HG02885 (cell line): ENCODE data around the gene ADAD1.
A peak's percentile ranks its signal among the peaks of the same experiment; 100 is the strongest.
"Not testable (repeated sequence)": the region's sequence is repeated elsewhere in the genome, so short reads cannot be mapped to it uniquely, and the experiment has no call there.

Source experiments
- ATAC-seq: cut with Tn5 transposase; IDR thresholded peaks from one replicate; pipeline ENCODE4 v1.9.1; 2021; ENCODE audit warnings: mild to moderate bottlenecking; ENCODE audit not compliant: unreplicated experiment, poor library complexity

Gene ADAD1

DNA sequence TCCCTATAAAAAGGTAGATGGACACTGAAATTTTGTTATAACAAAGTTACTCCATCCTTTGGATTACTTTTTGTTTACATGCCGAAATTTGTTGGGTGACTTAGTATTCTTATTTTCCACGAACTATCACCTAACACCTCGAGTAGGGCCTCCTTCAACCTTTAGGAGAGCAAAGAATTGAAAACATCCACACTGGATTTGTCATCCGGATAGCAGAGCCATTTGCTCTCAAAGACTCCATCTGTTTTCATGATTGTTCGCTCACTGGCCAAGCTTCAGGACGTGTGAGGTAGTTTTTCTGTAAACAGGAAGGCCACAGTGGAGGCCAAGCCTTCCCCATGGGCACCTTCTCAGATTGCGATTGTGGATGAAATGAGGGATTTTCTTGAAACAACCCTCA lies at the start of gene ADAD1:
ADAD1 (plus strand) TSS at position 301 of the 400 bp plus-strand sequence. CDS start 1,059 bp downstream, outside the sequence.
- no peak for ATAC-seq

DNA sequence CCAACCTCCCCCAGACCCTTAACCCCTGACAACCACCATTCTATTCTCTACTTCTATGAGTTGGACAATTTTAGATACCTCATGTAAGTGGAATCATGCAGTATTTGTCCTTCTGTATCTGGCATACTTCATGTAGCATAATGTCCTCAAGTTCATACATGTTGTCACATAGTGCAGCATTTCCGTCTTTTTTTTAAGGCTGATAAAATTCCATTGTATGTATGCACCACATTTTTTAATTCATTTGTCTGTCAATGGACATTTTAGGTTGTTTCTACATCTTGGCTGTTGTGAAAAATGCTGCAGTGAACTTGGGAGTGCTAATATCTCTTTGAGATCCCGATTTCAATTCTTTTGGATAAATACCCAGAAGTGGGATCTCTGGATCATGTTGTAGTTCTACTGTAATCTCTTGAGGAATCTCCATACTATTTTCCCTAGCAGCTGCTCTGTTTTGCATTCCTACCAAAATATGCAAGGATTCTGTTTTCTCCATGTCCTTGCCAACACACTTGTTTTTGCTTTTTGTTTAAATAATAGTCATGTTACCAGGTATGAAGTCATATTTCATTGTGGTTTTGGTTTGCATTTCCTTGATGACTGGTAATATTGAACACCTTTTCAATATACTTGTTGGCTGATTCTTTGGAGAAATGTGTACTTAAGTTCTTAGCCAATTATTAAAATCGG lies 48.8 kb upstream of the ADAD1 start:
- no peak for ATAC-seq

DNA sequence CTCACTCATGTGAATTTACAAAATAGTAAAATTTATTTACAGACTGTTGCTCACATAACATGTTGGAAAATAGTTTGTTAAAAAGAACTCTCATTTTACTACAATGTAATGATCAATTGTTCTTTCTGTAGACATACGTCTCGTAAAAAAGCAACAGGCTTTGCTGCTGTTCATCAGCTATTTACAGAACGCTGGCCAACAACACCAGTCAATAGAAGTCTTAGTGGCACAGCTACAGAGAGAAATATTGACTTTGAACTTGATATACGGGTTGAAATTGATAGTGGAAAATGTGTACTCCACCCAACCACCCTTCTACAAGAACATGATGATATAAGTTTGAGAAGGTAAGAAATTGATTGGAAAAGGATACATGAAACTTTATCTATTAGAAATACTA lies 47.6 kb upstream of the ADAD1 start:
- ATAC-seq: no peak

DNA sequence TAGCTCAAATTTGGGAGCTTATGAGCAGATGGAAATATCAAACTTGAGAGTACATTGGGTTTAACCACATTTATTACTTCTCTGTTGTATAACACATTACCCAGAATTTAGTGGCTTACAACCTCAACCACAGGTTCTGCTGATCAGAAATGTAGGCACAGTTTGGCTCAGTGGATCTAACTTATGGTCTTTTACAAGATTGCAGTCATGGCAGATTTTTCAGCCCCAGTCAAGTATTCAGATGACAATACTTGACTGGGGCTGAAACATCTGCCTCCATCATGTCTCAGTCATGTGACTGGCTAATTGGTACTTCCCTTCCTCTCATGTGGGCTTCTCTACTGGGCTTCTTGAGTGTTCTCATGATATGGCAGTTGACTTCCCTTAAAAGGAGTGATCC lies 44.0 kb upstream of the ADAD1 start:
- no peak for ATAC-seq

DNA sequence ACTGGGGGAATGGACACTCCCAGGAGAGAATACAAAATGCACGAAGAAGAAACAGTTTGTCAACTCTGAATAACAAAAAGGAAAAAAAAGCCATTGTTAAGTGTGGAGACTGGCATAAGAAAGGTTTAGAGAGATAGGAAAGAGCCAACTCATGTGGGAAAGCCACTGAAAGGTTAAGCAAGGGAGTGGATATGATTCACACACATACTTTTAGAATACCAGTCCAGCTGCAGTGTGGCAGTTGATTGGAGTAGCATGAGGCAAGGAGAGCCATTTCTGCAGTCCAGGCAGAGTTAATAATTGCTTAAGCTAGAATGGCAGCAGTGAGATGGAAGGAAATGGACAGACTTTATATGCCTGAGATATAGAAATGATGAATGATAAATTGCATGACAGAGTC lies 36.9 kb upstream of the ADAD1 start:
- ATAC-seq: no peak

DNA sequence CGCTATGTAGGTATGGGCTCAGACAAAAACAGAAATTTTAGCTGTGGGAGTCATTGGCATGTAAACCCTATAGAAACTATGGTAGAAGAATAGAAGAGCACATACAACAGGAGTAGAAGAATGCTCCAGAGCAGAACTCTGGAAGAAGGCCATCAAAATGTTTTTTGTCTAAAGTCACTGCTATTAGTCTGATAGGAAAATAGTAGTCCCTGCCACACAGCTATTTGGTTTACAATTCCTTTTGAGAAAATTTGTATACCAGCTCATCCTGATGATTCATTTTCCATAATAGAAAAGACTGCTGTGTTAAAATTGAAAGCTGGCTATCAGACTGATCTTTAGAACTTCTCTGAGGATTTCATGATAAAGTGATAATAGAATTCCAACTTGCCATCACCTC lies 32.8 kb upstream of the ADAD1 start:
- ATAC-seq: no peak

DNA sequence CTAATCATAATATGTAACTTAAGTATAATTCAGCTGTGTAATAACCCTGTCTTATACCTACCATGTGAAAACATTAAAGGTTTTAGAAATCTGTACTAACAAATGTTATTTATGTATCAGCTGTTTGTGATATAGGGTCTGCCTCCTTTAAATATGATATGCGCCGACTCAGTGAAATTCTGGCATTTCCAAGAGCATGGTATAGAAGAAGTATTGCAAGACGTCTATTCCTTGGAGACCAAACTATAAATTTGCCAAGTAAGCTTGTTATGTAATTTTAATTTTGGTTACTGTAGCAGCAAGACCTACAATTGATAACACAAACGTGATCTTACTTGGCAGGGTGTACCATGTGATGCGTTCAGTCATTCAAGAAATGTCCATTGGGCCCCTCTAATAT lies 32.3 kb upstream of the ADAD1 start:
- no peak for ATAC-seq

DNA sequence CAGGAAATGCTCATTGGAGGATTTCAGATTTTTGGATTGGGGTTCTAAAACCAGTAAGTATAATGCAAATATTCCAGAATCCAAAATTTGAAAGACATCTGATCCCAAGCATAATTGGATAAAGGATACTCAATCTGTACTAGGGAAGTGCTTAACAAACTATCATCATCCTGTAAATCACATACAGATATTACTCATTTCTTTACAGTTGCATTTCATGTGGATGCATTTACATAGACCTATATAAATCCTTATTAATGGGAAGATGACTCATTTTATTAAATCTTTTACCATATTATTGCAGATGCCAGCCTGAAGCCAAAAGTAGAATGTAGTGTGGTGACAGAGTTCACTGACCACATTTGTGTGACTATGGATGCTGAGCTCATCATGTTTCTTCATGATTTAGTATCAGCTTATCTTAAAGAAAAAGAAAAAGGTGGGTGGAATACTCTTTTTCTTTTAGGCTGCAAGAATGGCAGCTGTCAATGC lies 22.4 kb upstream of the ADAD1 start:
- ATAC-seq: no peak

DNA sequence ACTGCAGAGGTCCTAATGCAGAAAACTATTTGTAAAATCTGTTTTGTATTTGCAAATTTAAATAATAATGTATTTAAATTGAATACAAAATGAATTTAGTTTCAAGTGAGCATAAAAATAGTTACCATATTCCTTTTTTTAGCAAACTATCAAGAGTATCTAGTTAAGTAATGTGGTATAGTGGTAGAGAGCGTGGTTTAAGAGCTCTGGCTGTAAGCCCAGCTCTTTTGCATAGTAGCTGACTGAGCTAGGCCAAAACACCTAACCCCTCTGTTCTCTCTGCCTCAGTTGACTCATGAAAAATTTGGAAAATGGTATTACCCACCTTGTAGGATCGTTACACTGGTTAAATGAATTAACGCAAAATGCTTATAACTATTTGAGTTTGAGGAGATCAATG lies 18.1 kb upstream of the ADAD1 start:
- no peak for ATAC-seq

DNA sequence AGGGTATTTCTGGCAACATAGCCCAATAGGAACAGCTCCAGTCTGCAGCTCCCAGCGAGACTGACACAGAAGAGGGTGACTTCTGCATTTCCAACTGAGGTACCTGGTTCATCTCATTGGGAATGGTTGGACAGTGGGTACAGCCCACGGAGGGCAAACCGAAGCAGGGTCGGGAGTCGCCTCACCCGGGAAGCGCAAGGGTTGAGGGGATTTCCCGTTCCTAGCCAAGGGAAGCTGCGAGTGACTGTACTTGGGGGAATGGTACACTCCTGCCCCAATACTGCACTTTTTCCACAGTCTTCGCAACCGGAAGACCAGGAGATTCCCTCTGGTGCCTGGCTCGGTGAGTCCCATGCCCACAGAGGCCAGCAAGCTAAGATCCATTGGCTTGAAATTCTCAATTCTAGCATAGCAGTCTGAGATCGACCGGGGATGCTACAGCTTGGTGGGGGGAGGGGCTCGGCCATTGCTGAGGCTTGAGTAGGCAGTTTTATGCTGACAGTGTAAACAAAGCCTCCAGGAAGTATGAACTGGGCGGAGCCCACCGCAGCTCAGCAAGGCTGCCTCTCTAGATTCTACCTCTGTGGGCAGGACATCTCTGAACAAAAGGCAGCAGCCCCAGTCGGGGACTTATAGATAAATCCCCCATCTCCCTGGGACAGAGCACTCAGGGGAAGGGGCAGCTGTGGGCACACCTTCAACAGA lies 14.0 kb upstream of the ADAD1 start:
- ATAC-seq: no peak

DNA sequence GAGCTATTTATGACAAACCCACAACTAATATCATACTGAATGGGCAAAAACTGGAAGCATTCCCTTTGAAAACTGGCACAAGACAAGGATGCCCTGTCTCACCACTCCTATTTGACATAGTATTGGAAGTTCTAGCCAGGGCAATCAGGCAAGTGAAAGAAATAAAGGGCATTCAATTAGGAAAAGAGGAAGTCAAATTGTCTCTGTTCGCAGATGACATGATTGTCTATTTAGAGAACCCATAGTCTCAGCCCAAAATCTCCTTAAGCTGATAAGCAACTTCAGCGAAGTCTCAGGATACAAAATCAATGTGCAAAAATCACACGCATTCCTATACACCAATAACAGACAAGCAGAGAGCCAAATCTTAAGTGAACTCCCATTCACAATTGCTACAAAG lies 10.0 kb upstream of the ADAD1 start:
- not testable (repeated sequence) for ATAC-seq

DNA sequence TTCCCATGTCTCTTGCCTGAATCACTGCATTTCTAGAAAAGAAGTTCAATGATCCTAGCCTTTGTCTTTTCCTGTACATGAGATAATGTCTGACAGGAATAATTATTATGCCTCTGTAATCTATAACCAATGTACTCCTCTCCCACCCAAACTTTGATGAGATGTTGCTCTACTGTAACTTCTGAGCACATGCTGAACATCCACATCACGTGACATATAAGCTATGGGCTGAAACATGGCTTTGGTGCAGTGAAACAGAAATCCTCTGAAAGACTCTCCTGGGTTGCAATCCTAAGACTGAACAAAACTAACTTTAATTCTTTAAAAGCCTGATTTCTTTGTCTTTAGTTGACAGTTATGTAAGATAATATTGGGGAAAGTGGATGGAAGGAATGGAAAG lies 1.5 kb upstream of the ADAD1 start:
- ATAC-seq: no peak

DNA sequence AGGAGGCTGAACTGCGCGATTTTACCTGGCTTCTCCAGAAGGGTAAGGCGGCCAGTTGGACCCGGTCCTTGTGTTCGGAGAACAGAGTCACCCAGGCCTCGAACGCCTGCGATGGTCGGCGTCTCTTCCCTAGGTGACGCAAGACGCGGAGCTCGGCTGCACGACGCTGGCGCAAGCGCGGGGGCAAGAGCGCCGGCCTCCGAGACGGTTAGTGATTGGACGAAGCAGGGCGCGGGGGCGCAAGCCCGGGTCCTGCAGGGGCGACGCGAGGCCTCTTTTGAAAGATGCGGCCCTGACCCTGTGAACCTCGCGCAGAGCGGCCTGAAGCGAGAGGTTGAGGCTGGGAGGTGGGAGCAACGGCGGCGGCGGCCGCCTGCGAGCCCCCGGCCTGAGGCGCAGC lies 428 bp downstream of the ADAD1 start:
- no peak for ATAC-seq

DNA sequence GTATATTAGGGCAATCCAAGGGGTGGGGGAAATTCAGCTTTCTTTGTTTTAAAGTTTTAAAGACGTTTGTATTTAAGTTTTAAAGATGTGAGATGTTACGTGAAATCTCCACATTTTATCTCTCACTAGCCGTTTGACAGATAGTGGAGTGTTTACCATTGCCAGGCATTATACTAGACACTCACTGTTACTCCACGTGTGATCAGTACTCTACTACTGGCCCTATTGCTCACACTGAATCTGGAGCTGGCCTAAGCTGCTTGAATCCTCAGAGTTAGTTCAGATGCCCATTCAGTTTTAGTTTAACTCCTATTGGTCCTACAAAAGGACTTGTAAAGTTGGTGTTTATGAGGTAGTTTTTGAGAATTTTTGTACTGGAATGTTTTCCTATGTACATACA lies 4.5 kb downstream of the ADAD1 start:
- ATAC-seq: no peak

DNA sequence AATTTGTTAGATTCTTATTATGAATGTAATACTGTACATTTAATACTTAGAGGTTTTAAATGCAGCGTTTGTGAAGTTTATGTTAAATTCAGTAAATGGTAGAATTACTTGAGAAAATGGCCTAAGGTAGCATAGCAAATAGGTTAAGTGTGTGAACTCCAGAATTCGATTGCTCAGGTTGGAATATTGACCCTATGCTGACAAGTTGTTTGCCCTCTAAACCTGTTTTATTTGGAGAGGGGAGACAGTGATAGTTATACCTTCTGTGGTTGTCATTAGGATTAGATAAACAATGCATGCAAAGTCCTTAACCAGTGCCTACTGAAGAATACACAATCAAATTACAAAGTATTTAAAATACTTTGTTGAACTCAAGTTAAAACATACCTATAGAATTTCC lies 5.4 kb downstream of the ADAD1 start:
- no peak for ATAC-seq

DNA sequence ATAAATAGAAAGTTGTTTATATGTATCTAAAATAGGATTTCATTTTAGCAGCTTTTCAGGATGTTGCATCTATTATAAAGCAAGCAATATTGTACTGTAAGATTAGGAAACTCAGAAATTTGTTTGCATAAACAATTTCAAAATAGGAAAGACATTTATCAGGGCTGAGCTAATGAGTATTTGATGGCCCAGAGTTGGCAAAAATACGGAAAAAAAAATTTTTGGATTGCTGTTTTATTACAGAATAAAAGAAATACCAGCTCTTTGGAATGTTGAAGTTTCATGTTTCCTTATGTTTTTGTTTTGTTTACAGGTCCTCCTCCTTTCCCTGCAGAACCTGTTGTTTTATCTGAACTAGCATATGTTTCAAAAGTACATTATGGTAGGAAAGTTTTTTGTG lies 14.5 kb downstream of the ADAD1 start:
- no peak for ATAC-seq

DNA sequence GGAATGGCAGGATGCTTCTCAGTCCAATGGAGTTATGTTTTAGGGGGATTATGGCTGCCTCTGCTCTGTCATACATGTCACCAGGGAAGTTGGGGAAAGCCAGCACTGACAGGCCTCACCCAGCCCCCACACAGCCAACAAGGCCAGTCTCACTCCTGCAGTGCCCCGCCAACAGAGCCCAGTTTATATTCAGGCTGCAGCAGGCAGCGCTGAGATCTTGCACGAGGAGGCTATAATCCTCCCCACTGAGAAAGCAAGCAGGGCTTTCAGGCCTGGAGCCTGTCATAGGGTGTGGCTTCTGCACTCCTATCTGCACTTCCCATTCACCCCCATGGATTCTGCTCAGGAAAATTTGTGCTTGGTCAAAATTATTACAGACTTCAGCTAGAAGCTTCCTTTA lies 25.1 kb downstream of the ADAD1 start:
- ATAC-seq: no peak

DNA sequence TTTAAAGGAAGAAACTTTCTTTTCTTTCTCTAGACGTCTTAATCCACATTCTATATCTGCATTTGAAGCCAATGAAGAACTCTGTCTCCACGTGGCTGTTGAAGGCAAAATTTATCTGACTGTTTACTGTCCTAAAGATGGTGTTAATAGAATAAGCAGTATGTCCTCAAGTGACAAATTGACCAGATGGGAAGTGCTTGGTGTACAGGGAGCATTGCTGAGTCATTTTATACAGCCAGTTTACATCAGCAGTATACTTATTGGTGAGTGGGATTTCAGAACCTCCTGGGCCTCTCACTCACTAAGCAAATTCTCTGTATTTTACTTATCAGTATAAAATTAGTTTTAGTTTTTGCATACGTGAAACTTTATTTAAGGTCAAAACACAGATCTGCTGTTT lies 33.7 kb downstream of the ADAD1 start:
- peak; percentile 69 for ATAC-seq

DNA sequence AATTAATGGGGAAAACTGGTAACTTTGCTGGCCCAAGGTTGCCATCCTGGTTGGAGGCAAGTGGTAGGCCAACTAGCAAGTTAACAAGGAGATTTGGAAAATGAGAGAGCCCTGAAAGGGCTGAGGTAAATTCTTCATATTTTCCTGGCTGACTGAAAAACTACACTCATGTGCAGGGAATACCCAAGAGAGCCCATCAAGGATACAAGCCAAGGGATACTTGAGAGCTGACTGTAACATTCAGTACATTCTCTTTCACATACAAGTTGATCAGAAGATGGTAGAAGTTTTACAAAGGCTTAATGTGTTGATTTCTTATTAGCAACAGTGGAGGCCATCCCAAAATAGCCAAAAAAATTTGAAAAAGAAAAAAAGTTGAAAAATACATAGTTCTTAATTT lies 44.4 kb downstream of the ADAD1 start:
- no peak for ATAC-seq

DNA sequence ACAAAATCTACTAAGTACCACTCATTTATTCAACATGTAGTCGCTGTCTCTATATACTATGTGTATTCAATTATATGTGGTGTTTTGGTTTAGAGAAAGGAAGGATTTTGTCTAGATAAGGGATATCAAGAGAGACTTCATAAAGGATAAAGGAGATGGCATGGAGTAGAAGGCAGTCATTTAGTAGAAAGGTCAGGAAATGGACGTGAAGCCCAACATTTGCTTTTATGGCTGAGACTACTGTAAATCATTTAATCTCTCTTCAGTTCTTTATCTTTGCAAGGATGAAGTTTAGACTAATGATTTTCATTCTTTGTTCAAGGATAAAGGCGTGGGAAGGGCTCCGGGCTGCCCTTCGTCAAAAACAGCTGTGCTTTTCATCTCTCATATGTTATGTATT lies 52.5 kb downstream of the ADAD1 start:
- ATAC-seq: no peak

DNA sequence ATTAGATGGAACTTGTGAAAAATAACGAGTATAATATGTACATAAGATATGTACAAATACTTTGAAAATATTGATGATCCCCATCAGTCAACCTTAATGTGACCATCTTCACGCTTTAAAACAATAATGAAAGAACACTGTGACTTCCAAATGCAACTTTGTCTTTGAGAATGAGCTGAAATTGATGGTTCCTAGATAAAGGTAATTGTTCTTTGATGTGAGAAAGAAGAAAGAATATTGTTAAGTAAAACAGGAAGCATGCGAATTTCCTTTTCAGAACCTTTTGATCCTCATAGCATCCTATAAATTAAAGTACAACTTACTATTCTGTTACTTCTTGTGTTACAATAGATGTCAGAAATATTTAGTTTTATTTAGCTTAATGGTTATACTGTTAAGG lies 55.5 kb downstream of the ADAD1 start:
- no peak for ATAC-seq

DNA sequence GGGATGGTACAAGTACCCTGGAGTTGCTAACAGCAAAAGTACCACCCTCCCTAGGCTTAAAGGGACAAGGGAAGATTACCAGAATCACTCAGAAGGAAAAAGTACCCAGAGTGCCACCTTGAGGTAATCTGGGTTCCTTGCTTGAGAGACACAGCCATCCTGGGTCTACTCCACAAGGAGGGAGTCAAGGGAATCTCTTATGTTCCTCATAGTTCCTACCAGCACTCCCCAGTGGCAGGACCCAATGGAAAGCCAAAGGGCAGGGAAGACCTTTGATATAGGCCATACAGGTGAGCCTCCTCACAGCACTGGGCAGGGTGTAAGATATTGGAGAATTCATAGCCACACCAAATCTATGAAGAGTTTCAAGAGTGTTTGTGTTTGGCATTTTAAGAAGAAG lies 72.0 kb downstream of the ADAD1 start:
- no peak for ATAC-seq
